GM12801 (cell line): Measurements from ENCODE around the gene LBHD2.

ENCODE experiments used
- CTCF ChIP-seq: IDR thresholded peaks from one replicate; pipeline ENCODE4 v1.5.1; 2011; ENCODE audit warnings: control low read depth; ENCODE audit not compliant: insufficient read length; ENCODE audit errors: extremely low read depth

Gene LBHD2

GRCh38 chr14:103078860-103079587 is 5.0 kb upstream of the LBHD2 start:
- no peak for TF ChIP-seq CTCF

DNA sequence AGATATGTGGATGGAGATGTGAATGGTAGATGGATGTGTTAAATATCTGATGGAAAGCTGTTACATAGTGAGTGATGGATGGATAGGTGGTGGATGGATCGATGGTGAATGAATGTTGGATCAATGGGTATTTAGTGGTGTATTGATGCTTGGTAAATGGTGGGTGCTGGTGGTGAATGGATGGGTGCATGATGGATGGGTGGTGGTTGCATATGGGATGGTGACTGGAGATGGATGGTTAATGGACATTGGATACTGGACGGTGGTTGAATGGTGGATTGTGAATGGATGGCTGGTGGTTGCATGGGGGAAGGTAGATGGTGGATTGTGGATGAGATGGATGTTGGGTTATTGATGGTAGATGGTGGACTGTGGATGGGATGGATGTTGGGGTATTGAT is 2.1 kb upstream of the LBHD2 start:
- TF ChIP-seq CTCF = no peak

DNA sequence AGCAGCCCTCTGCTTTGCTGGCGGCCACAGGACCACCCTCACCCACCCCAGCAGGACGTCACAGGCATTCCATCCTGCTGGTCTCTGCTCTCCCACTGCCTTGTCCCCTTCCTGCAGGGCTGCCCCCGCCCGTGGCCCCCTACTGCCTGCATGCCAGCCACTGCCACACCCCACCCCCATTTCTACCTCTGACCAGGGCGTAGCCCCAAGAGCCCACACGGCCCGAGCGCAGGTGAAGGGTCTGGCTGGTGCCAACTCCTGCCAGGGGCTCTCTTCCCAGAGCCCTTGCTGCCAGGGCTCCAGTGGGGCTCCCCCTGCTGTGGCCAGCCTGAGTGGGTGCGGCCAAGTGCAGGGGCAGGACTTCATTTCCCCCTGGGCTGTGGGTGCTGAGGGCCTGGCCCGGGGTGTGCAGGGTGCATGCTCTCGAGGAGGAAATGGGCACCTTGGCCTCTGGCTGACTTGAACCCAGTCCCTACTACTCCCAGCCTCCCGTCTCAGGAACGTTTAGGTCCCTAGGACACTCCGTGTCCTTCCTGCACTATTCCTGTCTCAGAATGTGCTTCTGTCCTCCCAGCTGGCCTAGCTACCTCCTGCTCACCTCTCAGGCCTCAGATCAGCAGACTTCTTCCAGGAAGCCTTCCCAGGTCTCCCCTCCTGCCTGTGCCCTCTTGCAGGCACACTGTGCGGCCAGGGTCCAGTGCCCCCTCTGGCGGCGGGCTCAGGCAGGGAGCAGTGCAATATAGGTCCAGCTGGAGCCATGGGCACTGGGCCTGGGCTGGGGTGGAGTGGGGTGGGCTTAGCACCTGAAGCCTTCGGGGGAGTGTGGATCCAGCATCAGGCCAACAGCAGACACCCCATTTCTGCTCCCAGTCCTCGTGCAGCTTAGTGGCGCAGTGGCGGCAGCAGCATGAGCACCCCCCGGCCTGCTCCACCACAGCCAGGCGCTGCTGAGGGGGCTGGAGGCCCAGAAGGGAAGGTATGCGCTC is 1.4 kb downstream of the LBHD2 start:
- TF ChIP-seq CTCF = no peak

DNA sequence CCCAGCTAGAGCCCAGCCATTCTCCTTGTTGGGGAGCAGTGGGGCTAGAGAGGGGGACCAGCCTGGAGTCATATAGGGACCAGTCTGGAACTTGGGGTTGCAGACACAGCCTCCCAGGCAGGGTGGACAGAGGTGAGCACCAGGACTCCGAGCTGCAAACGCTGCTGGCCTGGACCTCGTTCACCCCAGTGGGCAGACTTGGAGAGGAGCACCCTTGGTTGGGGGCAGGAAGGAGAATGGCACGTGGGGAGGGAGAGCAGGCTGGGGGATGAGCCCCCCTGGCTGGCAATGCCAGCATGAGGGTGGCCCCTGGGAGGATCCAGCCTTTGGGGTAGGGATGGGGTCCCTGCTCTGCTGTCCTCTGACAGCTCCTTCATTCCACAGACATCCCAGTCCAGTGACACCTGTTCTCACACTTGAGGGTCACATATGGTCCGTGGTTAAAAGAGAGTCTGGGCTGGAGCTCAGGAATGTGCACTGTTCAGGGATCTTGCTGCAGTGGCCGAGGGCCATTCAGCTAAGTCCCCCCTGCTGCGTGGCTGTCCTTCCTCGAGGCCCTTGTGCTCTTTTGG is 2.8 kb downstream of the LBHD2 start:
- no peak for TF ChIP-seq CTCF

GRCh38 chr14:103087343-103087835 is 3.4 kb downstream of the LBHD2 start:
- TF ChIP-seq CTCF = no peak

DNA sequence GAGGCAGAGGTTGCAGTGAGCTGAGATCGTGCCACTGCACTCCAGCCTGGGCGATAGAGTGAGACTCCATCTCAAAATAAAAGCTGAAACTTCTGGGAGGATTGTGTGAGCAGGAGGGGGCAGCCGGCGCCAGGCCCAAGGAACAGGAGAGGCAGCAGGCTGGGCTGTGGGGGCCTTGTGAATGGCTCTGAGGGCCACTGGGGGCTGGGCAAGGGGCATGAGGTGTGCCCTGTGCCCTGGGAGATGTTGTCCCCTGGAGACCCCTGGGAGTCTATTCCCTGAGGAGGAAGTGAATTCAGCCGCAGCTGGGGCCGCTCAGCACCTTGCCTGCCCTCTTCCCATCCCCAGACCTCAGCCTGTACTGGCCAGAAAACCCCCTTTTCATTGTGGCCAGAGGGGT is 4.9 kb downstream of the LBHD2 start:
- TF ChIP-seq CTCF = no peak
